WTC11 (cell line): ENCODE data around the gene SLC38A10. TPM values are rescaled to one million over a fixed set of nuclear protein-coding genes. Genes with fewer than 3 reads are reported as not detected.

Experiments used
- ATAC-seq: fragments of 200-7000 bp; cut with Tn5 transposase; 2 replicates; pipeline ENCODE4 v1.10.0; 2021; ENCODE audit warnings: mild to moderate bottlenecking, moderate library complexity
- CTCF ChIA-PET: fragments of 300-600 bp; sonication (Branson Sonifier 250); formaldehyde crosslinking; loops from one replicate; lab custom pipeline; 2021; ENCODE audit warnings: antibody characterized with exemption; lab: Charles Lee
- POLR2A ChIA-PET: fragments of 350-600 bp; sonication (Branson Sonifier 250); formaldehyde crosslinking; loops from one replicate; lab custom pipeline; 2021; ENCODE audit warnings: antibody characterized with exemption; lab: Charles Lee
- DNase-seq: peaks from one replicate; pipeline ENCODE4 v3.0.0; 2021; ENCODE audit warnings: low spot score
- H3K27ac Mint-ChIP-seq: 2 replicates; pipeline ENCODE4 v1.8.0; 2021; ENCODE audit warnings: mixed read lengths
- H3K27me3 Mint-ChIP-seq: 2 replicates; pipeline ENCODE4 v1.8.0; 2021; ENCODE audit warnings: low read depth, mild to moderate bottlenecking, moderate library complexity, mixed read lengths
- H3K36me3 Mint-ChIP-seq: 2 replicates; pipeline ENCODE4 v1.8.0; 2021; ENCODE audit warnings: mixed read lengths
- H3K4me1 Mint-ChIP-seq: 2 replicates; pipeline ENCODE4 v1.8.0; 2022; ENCODE audit warnings: mixed read lengths
- H3K4me3 Mint-ChIP-seq: 2 replicates; pipeline ENCODE4 v1.8.0; 2021; ENCODE audit warnings: mild to moderate bottlenecking, moderate library complexity, mixed read lengths
- H3K9me3 Mint-ChIP-seq: 2 replicates; pipeline ENCODE4 v1.8.0; 2021; ENCODE audit warnings: mixed read lengths
- GABPB1 ChIP-seq: sonication (generic); formaldehyde crosslinking; IDR thresholded peaks from 2 replicates; pipeline ENCODE4 v1.8.1; 2023; ENCODE audit warnings: mild to moderate bottlenecking, missing genetic modification reagents
- IRF2 ChIP-seq: sonication (generic); formaldehyde crosslinking; IDR thresholded peaks from 2 replicates; pipeline ENCODE4 v1.8.0; 2022; ENCODE audit warnings: low read depth, missing genetic modification reagents, borderline replicate concordance
- KAT7 ChIP-seq: sonication (generic); formaldehyde crosslinking; IDR thresholded peaks from 2 replicates; pipeline ENCODE4 v1.8.1; 2023; ENCODE audit warnings: missing genetic modification reagents, mild to moderate bottlenecking, borderline replicate concordance
- NFATC4 ChIP-seq: fragments of 250-450 bp; sonication (Bioruptor Pico); IDR thresholded peaks from 2 replicates; pipeline ENCODE4 v1.9.0; 2021; ENCODE audit warnings: mild to moderate bottlenecking
- NFE2L1 ChIP-seq: sonication (generic); formaldehyde crosslinking; IDR thresholded peaks from 2 replicates; pipeline ENCODE4 v1.8.1; 2023; ENCODE audit warnings: missing genetic modification reagents
- NR1H2 ChIP-seq: sonication (generic); formaldehyde crosslinking; IDR thresholded peaks from 2 replicates; pipeline ENCODE4 v1.9.0; 2021; ENCODE audit warnings: mild to moderate bottlenecking, moderate library complexity, missing genetic modification reagents
- total RNA-seq: library from RNA; stranded (reverse); gene quantifications from 3 replicates; pipeline ENCODE4 v1.2.3, GENCODE V29; 2021
- TF ChIP-seq, protein P1 (sequence below): sonication (generic); formaldehyde crosslinking; IDR thresholded peaks from 2 replicates; pipeline ENCODE4 v1.8.1; 2022; ENCODE audit warnings: low read depth, missing genetic modification reagents, borderline replicate concordance
- TF ChIP-seq, protein P2 (sequence below): sonication (generic); formaldehyde crosslinking; IDR thresholded peaks from 2 replicates; pipeline ENCODE4 v1.8.1; 2022; ENCODE audit warnings: mild to moderate bottlenecking, missing genetic modification reagents, moderate library complexity, borderline replicate concordance
- TF ChIP-seq, protein P3 (sequence below): sonication (generic); formaldehyde crosslinking; IDR thresholded peaks from 2 replicates; pipeline ENCODE4 v1.8.1; 2022; ENCODE audit warnings: low read depth, mild to moderate bottlenecking, moderate library complexity, missing genetic modification reagents, borderline replicate concordance
- TF ChIP-seq, protein P4 (sequence below): sonication (generic); formaldehyde crosslinking; IDR thresholded peaks from 2 replicates; pipeline ENCODE4 v1.8.0; 2023; ENCODE audit warnings: missing genetic modification reagents, mild to moderate bottlenecking, borderline replicate concordance
- TF ChIP-seq, protein P5 (sequence below): sonication (generic); formaldehyde crosslinking; IDR thresholded peaks from 2 replicates; pipeline ENCODE4 v1.8.0; 2022; ENCODE audit warnings: missing genetic modification reagents
- TF ChIP-seq, protein P6 (sequence below): fragments of 250-450 bp; sonication (Bioruptor Pico); IDR thresholded peaks from 2 replicates; pipeline ENCODE4 v1.9.0; 2021; ENCODE audit warnings: moderate library complexity, mild to moderate bottlenecking, inconsistent platforms, borderline replicate concordance

SLC38A10 gene
- total RNA-seq, 1 experiment from 2014 or later: 47.0 TPM

DNA sequence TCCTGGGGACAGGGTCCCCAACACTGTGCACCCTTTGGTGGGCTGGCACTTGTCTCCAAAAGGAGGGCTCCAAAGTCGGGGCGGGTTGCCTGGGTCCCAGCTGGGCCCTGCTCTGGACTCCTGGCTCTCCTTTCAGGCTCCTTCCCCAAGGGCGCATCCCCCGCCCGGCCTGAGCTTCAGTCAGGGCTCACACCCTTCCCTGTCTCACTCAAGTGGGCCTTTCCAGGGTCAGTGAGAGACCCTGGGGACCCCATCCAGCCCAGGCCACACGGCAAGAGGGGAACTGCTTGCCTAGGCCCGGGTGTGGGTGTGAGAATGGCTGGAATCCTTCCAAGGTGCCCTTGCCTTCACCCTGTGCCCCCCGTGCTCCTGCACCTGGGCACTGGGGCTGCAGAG is 41.8 kb upstream of the SLC38A10 start (continued):
- TF ChIP-seq, protein P1, sequence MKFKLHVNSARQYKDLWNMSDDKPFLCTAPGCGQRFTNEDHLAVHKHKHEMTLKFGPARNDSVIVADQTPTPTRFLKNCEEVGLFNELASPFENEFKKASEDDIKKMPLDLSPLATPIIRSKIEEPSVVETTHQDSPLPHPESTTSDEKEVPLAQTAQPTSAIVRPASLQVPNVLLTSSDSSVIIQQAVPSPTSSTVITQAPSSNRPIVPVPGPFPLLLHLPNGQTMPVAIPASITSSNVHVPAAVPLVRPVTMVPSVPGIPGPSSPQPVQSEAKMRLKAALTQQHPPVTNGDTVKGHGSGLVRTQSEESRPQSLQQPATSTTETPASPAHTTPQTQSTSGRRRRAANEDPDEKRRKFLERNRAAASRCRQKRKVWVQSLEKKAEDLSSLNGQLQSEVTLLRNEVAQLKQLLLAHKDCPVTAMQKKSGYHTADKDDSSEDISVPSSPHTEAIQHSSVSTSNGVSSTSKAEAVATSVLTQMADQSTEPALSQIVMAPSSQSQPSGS (CRISPR knock-in tag): no peak

DNA sequence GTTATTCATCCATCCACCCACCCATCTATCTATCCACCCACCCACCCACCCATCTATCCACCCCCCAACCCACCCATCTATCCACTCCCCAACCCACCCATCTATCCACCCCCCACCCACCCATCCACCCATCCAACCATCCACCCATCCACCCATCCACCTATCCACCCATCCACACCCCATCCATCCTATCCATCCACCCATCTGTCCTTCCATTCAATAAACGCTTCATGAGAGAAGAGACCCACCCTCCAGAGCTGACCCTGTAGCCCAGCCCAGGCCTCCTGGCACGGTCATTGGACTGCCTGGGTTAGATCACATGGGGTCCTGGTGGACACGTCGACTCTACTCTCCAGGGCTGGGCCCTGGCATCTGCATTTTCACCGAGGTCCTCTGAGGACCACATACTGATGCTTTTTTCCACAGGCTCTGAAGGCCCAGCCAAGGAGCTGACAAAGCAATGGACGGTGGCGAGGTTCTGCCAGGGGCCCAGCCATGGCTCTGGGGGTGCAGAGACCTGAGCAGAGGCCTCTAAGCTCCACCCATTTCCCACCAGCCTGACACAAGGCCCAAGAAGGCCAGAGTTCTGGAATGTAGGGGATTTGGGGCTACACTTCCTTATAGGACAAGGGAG is 41.3 kb upstream of the SLC38A10 start:
- ChIA-PET CTCF (interaction anchor here (1.4 to 3.2 kb wide), 2 partner anchors 27 to 44 kb away, joined by 4 to 14 read pairs; no protein-coding TSS in a partner anchor), POLR2A (no interaction called here)
- DNase-seq: no peak
- Mint-ChIP-seq H3K27me3 (peaks cover 26% of the 10 kb centered on the region), H3K4me3 (no peak overlapping the region), H3K36me3 (no peaks in the 10 kb centered on the region), H3K27ac (no peak overlapping the region), H3K9me3 (no peaks in the 10 kb centered on the region), H3K4me1 (peaks cover 19% of the 10 kb centered on the region)
- TF ChIP-seq, protein P2, sequence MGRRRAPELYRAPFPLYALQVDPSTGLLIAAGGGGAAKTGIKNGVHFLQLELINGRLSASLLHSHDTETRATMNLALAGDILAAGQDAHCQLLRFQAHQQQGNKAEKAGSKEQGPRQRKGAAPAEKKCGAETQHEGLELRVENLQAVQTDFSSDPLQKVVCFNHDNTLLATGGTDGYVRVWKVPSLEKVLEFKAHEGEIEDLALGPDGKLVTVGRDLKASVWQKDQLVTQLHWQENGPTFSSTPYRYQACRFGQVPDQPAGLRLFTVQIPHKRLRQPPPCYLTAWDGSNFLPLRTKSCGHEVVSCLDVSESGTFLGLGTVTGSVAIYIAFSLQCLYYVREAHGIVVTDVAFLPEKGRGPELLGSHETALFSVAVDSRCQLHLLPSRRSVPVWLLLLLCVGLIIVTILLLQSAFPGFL: no peak
- TF ChIP-seq, protein P3, sequence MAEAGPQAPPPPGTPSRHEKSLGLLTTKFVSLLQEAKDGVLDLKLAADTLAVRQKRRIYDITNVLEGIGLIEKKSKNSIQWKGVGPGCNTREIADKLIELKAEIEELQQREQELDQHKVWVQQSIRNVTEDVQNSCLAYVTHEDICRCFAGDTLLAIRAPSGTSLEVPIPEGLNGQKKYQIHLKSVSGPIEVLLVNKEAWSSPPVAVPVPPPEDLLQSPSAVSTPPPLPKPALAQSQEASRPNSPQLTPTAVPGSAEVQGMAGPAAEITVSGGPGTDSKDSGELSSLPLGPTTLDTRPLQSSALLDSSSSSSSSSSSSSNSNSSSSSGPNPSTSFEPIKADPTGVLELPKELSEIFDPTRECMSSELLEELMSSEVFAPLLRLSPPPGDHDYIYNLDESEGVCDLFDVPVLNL (CRISPR knock-in tag): no peak
- TF ChIP-seq, protein P4, sequence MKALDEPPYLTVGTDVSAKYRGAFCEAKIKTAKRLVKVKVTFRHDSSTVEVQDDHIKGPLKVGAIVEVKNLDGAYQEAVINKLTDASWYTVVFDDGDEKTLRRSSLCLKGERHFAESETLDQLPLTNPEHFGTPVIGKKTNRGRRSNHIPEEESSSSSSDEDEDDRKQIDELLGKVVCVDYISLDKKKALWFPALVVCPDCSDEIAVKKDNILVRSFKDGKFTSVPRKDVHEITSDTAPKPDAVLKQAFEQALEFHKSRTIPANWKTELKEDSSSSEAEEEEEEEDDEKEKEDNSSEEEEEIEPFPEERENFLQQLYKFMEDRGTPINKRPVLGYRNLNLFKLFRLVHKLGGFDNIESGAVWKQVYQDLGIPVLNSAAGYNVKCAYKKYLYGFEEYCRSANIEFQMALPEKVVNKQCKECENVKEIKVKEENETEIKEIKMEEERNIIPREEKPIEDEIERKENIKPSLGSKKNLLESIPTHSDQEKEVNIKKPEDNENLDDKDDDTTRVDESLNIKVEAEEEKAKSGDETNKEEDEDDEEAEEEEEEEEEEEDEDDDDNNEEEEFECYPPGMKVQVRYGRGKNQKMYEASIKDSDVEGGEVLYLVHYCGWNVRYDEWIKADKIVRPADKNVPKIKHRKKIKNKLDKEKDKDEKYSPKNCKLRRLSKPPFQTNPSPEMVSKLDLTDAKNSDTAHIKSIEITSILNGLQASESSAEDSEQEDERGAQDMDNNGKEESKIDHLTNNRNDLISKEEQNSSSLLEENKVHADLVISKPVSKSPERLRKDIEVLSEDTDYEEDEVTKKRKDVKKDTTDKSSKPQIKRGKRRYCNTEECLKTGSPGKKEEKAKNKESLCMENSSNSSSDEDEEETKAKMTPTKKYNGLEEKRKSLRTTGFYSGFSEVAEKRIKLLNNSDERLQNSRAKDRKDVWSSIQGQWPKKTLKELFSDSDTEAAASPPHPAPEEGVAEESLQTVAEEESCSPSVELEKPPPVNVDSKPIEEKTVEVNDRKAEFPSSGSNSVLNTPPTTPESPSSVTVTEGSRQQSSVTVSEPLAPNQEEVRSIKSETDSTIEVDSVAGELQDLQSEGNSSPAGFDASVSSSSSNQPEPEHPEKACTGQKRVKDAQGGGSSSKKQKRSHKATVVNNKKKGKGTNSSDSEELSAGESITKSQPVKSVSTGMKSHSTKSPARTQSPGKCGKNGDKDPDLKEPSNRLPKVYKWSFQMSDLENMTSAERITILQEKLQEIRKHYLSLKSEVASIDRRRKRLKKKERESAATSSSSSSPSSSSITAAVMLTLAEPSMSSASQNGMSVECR: no peak
- no peak for TF ChIP-seq NFE2L1
- ATAC-seq: no peak

DNA sequence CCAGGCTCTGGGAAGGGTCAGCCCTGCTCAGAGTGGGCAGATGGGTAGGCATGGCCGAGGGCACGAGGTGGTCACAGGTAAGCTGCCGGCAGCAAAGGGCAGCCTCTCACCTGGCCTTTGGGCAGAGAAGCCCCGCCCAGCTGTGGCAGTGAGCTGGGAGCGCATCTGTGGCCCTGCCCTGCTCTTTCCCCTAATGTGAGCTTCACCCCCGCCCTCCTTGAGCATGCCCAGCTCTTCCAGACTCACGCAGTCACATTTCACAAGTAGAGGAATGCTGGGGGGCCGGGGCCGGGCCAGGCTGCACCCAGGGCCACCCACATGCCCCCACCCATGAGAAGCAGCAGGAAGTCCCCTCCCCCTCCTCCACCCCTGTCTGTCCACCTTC is 40.7 kb upstream of the SLC38A10 start:
- H3K27ac Mint-ChIP-seq: no peak overlapping the region
- CTCF ChIA-PET: interaction anchor here (1.4 to 3.2 kb wide), 2 partner anchors 26 to 44 kb away, joined by 4 to 14 read pairs; no protein-coding TSS in a partner anchor

More for the DNA sequence above, 40.7 kb upstream of the SLC38A10 start:
- peaks cover 20% of the 10 kb centered on the region for H3K4me1 Mint-ChIP-seq
- no peak for TF ChIP-seq NFATC4 (CRISPR knock-in tag)
- TF ChIP-seq IRF2: no peak
- TF ChIP-seq GABPB1 (CRISPR knock-in tag): no peak
- TF ChIP-seq, protein P5, sequence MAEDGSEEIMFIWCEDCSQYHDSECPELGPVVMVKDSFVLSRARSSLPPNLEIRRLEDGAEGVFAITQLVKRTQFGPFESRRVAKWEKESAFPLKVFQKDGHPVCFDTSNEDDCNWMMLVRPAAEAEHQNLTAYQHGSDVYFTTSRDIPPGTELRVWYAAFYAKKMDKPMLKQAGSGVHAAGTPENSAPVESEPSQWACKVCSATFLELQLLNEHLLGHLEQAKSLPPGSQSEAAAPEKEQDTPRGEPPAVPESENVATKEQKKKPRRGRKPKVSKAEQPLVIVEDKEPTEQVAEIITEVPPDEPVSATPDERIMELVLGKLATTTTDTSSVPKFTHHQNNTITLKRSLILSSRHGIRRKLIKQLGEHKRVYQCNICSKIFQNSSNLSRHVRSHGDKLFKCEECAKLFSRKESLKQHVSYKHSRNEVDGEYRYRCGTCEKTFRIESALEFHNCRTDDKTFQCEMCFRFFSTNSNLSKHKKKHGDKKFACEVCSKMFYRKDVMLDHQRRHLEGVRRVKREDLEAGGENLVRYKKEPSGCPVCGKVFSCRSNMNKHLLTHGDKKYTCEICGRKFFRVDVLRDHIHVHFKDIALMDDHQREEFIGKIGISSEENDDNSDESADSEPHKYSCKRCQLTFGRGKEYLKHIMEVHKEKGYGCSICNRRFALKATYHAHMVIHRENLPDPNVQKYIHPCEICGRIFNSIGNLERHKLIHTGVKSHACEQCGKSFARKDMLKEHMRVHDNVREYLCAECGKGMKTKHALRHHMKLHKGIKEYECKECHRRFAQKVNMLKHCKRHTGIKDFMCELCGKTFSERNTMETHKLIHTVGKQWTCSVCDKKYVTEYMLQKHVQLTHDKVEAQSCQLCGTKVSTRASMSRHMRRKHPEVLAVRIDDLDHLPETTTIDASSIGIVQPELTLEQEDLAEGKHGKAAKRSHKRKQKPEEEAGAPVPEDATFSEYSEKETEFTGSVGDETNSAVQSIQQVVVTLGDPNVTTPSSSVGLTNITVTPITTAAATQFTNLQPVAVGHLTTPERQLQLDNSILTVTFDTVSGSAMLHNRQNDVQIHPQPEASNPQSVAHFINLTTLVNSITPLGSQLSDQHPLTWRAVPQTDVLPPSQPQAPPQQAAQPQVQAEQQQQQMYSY (CRISPR knock-in tag): no peak
- TF ChIP-seq NR1H2 (CRISPR knock-in tag): no peak
- TF ChIP-seq, protein P6, sequence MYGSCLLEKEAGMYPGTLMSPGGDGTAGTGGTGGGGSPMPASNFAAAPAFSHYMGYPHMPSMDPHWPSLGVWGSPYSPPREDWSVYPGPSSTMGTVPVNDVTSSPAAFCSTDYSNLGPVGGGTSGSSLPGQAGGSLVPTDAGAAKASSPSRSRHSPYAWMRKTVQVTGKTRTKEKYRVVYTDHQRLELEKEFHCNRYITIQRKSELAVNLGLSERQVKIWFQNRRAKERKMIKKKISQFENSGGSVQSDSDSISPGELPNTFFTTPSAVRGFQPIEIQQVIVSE: no peak
- no peak for TF ChIP-seq KAT7
- TF ChIP-seq, protein P3 (CRISPR knock-in tag): no peak
- DNase-seq (no peak), ATAC-seq (no peak)
- no peaks in the 10 kb centered on the region for H3K9me3 Mint-ChIP-seq
- no peak overlapping the region for H3K4me3 Mint-ChIP-seq
- H3K27me3 Mint-ChIP-seq: peaks cover 21% of the 10 kb centered on the region
- POLR2A ChIA-PET: no interaction called here
- no peaks in the 10 kb centered on the region for H3K36me3 Mint-ChIP-seq
